Islet precursor cell (in vitro differentiated cells): ENCODE measurements around the gene LAMB2.

Experiments
- DNase-seq: peaks from one replicate; pipeline ENCODE4 v3.0.0-alpha.2; 2018

LAMB2 gene

GRCh38 chr3:49161197-49161596, 28.3 kb upstream of the LAMB2 start:
- no peak for DNase-seq

- DNase-seq: no peak
These were observed 25.9 kb upstream of the LAMB2 start for GRCh38 chr3:49158792-49159191.

DNA sequence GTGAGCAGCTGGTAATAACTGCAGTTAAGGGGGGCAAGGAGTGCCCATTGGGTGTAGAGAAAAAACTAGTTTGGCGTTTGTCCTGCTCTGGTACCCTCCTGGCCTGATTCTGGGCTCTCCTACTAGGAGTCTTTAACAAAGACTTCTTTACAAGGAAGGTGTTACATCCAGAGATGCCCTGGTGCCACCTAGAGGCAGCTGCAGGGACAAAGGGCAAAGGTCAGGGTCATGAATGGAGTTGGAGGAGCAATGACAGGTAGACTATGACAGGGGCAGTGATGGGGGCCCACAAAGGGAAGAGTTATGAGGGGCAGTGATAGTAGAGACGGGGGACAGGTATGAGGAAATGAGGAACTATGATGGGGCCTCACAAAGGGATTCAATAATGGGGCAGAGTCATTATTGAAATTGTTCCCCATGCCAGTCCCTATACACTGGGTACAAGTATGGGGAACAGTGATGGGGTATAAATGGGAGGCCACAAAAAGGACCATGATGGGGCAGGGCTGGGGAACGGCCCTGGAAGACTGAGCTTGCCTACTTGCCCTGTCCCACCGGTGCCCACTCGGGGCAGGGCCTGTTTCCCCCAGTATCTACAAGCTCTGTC, 25.4 kb upstream of the LAMB2 start:
- peak; percentile 76 for DNase-seq

GRCh38 chr3:49157289-49157688, 24.4 kb upstream of the LAMB2 start:
- no peak for DNase-seq

GRCh38 chr3:49153349-49153912, 20.6 kb upstream of the LAMB2 start:
- no peak for DNase-seq

- DNase-seq: no peak
These were observed 18.8 kb upstream of the LAMB2 start for GRCh38 chr3:49151610-49152009.

DNA sequence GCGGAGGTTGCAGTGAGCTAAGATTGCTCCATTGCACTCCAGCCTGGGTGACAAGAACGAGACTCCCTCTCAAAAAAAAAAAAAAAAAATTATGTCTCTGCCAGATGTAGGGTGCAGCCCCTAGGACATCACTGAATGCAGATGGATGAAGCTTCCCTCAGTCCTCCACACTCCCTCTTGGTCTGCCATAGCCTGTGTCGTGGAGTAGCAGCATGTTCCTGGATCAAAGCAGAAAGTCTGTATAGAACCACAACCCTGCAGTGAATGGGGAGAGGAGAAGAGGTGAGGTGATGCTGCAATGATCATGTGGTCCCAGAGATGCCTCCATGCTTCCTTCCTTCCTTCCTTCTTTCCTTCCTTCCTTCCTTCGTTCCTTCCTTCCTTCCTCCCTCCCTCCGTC, 15.3 kb upstream of the LAMB2 start:
- DNase-seq: no peak

DNA sequence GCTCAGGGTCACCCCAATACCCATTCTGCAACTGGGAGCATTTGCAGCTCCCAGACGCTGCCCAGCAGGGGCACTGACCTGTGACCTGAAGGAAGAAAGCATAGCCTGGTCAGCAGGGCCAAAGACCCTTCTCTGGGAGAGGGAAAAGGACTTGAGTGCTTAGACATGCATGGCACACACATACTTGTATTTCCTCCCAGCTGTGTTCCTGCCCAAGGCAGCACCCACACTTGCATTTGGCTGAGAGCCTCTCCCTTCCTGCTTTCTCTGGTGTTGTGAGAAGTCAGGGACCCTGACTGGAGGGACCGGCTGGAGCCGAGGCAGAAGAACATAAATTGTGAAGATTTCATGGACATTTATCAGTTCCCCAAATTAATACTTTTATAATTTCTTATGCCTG, 7.2 kb upstream of the LAMB2 start:
- DNase-seq: no peak

DNA sequence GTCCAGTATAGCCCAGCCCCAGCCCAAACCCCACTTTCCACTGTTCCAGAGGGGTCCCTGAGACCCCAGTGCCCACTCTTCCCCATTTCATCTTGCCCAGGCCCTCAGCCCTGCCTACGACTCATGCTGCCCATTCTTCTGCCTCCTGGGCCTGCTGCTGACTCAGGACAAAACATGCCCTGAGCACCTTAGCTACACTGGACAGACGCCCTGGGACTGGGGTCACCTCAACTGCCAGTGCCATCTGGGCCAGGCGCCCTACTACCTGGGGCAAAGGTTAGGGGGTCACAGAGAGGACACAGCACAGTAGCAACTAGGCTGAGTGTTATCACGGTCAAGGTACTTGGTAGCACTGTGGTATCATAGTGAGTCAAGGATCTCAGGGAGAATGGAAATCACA, 2.6 kb upstream of the LAMB2 start:
- DNase-seq: no peak

GRCh38 chr3:49134471-49135265, 1.8 kb upstream of the LAMB2 start:
- DNase-seq: no peak

DNA sequence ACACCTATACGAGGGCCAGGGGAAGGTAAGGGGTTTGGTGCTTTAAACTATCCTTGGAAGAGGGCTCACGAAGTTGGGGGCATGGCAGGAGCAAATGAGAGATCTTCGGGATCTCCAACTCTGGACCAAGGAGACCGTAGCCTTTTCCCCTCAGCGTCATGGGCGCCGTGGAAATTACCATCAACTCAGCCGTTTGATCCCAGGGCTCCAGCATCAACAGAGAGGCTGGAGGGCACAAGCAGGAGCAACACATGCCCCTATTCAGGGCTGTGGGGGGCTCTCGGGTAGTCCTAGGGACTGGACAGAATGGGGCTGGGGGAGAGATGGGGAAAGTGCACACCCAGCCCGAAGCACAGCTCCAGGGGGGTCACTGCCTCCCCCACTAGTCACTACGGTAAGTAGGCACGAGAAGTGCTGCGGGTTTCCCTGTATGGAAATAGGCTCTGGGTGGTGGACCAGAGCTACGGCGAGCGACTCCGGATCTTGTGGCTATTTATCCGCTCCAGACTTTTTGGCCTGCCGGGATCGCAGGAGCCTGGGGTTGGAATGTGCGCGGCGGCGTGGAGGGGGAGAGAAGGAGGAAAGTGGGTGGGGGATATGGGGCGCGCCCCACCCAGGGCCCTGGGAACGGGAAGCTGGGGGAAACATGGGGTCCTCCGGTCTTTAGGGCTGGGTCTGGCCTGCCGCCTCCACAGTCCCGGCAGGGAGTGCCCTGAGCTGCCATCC, 539 bp upstream of the LAMB2 start:
- peak; percentile 94 for DNase-seq

GRCh38 chr3:49132073-49132436, 795 bp downstream of the LAMB2 start:
- DNase-seq: no peak

DNA sequence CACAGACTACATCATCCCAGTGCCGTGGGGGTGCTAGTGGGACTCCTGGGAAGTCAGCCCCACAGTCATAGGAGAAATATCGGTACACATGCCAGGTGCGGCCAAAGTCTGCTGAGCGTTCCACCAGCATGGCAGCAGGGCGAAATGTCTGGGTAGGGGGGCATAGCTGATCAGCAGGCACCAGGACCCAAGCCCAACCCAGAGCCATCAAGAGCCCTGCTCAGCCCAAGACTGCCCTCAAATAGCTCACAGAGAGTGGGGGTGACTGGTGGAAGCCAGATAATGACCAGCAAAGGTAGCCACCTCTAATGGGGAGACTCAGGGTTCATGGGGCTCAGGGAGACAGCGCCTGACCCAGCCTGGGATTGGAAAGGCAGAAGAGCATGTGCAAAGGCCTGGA, 1.3 kb downstream of the LAMB2 start:
- DNase-seq: no peak

- no peak for DNase-seq
These were observed 1.8 kb downstream of the LAMB2 start for GRCh38 chr3:49131040-49131439.

GRCh38 chr3:49124991-49125670, 7.7 kb downstream of the LAMB2 start:
- no peak for DNase-seq

DNA sequence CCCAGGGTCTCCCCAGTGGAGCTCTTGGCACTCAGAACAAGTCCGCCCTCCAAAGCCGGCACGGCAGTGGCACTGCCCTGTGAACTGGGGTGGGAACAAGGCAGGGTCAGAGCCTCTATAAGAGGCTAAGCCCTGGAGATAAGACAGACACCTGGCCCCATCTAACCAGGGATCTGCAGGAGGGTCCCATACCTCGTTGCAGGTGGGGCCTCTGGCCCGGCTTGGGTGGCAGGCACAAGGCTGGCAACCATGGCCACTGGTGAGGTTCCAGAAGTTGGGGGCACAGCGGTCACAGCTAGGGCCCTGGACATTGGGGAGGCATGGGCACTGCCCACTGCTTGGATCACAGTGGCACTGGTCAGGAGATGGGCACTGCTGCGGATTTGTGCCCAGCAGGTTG, 8.6 kb downstream of the LAMB2 start:
- no peak for DNase-seq

DNA sequence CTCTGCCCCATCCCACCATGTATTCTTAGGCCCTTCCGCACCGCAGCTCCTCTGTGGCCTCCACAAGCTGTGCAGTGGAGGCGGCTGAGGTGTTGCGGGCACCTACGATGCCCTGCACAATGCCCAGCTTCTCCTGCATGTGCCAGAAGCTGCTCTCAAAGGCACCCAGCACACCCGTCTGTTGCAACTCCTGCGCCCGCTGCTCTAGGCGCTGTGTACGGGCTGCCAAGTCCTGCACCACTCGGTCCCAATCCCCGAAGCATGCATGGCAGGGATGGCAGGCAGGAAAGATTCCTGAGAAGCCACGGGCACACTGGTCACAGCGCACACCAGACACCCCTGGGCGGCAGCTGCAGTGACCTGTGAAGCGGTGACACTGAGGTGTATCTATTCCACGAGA, 9.2 kb downstream of the LAMB2 start:
- no peak for DNase-seq

DNA sequence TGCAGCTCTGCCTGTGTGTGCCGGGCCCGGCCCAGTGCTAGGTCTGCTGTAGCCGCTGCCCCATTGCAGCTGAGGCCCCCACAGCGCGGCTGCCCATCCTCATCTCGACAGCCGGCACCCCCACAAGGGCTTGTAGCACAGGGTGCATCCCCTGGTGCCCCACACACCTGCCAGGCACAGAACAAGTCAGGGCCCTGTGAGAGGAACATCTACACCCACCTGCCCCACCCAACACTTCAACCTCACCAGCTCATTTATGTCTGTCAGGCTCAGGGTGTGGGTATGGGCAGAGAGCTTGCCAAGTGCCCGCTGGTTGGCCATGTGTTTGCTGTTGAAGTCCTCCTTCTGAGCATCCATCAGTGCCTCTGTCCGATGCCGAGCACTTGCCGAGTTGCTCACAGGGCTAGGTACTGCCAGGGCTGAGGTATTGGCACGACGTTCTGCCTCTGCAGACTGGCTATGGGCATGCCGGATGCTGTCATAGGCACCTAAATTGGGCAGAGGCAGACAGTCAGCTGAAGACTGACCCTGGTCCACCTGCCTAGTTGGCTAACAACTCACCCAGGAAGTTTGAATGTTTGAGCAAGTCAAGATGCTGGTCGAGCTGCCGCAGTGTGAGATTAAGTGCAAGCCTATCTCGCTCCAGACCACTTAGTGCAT, 9.8 kb downstream of the LAMB2 start:
- DNase-seq: no peak

DNA sequence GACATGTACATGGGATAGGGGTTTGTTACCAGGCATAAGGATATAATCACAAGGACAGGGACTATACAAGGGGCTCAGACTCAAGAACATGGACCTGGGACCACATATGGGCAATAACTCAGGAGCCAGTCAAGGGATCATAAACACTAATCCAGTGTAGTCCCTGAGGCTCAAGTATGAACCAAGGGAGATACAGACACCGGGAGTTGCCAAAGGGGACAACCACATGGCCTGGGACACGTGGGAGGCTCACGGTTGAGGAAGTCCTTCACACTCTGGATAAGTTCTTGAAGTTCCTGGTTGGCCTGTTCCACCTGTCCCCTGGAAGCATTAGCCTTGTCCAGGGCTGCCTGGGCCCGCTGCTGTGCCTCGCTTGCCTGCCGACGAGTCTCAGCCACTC, 10.4 kb downstream of the LAMB2 start:
- no peak for DNase-seq

- DNase-seq: no peak
These were observed 10.8 kb downstream of the LAMB2 start for GRCh38 chr3:49122022-49122421.

- no peak for DNase-seq
These were observed 11.6 kb downstream of the LAMB2 start for GRCh38 chr3:49121132-49121736.

DNA sequence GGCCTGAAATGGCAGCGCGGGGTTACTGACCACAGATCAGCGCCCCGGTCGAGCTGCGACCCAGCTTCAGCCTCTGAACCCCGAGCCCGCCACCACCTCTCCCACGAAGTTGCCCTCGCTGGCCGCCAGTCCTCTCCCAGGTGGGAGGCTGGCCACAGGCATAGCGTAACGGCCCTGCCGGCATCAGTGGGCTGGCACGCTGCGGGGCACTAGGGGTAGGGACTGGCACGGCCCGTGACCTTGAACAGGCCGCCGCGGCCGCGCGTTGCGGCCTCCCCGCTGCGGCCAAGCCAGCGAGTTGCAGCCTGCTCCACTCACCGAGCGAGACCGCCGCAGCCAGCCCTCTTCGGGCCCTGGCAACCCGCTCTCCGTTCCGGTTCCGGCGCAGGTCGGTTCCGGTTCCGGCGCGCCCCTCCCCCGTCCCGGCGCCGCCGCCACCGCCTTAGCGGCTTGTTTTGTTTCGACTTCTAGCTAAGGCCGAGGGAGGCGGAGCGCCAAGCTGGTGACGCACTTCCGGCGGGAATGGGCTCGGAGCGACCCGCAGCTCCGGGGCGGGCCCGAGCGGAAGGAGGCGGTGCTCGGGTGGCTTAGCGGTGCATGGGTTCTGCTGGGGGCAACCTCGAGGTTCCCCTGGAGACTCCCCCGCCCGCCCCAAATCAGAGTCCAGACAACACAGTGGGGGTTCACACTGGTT, 12.3 kb downstream of the LAMB2 start, which contains the start of gene USP19:
Gene USP19, minus strand, starts transcription at position 386 of the 694 bp plus-strand sequence. CDS start 1,678 bp downstream, outside the sequence.
- DNase-seq: peak; percentile 96
